Stimulated activated CD4-positive, alpha-beta T cell treated with anti-CD3 and anti-CD28 coated beads, Interleukin-12 subunit alpha, Interleukin-12 subunit beta, amount 100 ng/mL, for 24 hours (primary cell): ENCODE data around the gene CMPK1.
"Not testable (repeated sequence)": the region's sequence is repeated elsewhere in the genome, so short reads cannot be mapped to it uniquely, and the experiment has no call there.

Experiments used
- DNase-seq, 2 experiments: peaks; one replicate each; pipeline ENCODE4 v3.0.0-alpha.2; 2020; ENCODE audit warnings: low read depth in 2 of 2

CMPK1 gene

GRCh38 chr1:47333578-47333921 lies at the start of gene CMPK1:
TSS of gene CMPK1 (plus strand) at chr1:47333790. CDS start at chr1:47333946, 156 bp downstream.
- peak; percentile 67 to 73 for DNase-seq

- DNase-seq, result not testable (repeated sequence)
These were observed 45.5 kb upstream of the CMPK1 start for GRCh38 chr1:47288116-47288515.

- not testable (repeated sequence) for DNase-seq
These were observed 38.7 kb upstream of the CMPK1 start for GRCh38 chr1:47294863-47295262.

- DNase-seq, result no peak
These were observed 38.0 kb upstream of the CMPK1 start for GRCh38 chr1:47295579-47295978.

GRCh38 chr1:47298025-47298699 lies 35.4 kb upstream of the CMPK1 start:
- DNase-seq, result no peak

- no peak for DNase-seq
These were observed 31.1 kb upstream of the CMPK1 start for GRCh38 chr1:47302472-47302871.

GRCh38 chr1:47309427-47309826 lies 24.2 kb upstream of the CMPK1 start:
- DNase-seq, result no peak

- DNase-seq, result peak; percentile 96 to 97
These were observed 19.5 kb upstream of the CMPK1 start, which contains the start of gene STIL for GRCh38 chr1:47313915-47314664. TSS of gene STIL (minus strand) at chr1:47314147. CDS start at chr1:47310319, 3,828 bp downstream.

- DNase-seq, result no peak
These were observed 15.7 kb upstream of the CMPK1 start for GRCh38 chr1:47317841-47318240.

GRCh38 chr1:47319968-47320367 lies 13.6 kb upstream of the CMPK1 start:
- not testable (repeated sequence) for DNase-seq

GRCh38 chr1:47323599-47324031 lies 10.0 kb upstream of the CMPK1 start:
- no peak for DNase-seq

GRCh38 chr1:47324682-47325081 lies 8.9 kb upstream of the CMPK1 start:
- no peak for DNase-seq

- DNase-seq, result no peak
These were observed 8.1 kb upstream of the CMPK1 start for GRCh38 chr1:47325528-47325927.

GRCh38 chr1:47326271-47326670 lies 7.3 kb upstream of the CMPK1 start:
- DNase-seq, result no peak

- DNase-seq, result no peak
These were observed 4.6 kb upstream of the CMPK1 start for GRCh38 chr1:47328992-47329391.

- no peak for DNase-seq
These were observed 3.4 kb upstream of the CMPK1 start for GRCh38 chr1:47330212-47330611.

- no peak for DNase-seq
These were observed 1.7 kb upstream of the CMPK1 start for GRCh38 chr1:47331875-47332274.

GRCh38 chr1:47332779-47333577 lies 612 bp upstream of the CMPK1 start:
- DNase-seq, result no peak

- DNase-seq, result peak; percentile 56 to 61
These were observed 553 bp downstream of the CMPK1 start for GRCh38 chr1:47333922-47334764.

- DNase-seq, result no peak
These were observed 1.3 kb downstream of the CMPK1 start for GRCh38 chr1:47334765-47335435.

GRCh38 chr1:47337350-47337749 lies 3.8 kb downstream of the CMPK1 start:
- DNase-seq, result no peak
